ENCODE data around the gene PEMT.

GRCh38 chr17:17515934-17516930, 75.3 kb downstream of the PEMT start:
- TF ChIP-seq, protein P1, sequence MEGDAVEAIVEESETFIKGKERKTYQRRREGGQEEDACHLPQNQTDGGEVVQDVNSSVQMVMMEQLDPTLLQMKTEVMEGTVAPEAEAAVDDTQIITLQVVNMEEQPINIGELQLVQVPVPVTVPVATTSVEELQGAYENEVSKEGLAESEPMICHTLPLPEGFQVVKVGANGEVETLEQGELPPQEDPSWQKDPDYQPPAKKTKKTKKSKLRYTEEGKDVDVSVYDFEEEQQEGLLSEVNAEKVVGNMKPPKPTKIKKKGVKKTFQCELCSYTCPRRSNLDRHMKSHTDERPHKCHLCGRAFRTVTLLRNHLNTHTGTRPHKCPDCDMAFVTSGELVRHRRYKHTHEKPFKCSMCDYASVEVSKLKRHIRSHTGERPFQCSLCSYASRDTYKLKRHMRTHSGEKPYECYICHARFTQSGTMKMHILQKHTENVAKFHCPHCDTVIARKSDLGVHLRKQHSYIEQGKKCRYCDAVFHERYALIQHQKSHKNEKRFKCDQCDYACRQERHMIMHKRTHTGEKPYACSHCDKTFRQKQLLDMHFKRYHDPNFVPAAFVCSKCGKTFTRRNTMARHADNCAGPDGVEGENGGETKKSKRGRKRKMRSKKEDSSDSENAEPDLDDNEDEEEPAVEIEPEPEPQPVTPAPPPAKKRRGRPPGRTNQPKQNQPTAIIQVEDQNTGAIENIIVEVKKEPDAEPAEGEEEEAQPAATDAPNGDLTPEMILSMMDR (conservative IDR thresholded peaks at IDR 0.05; ENCODE audit: low read depth, low read length) = no peak
- no peak for TF ChIP-seq EZH2 (IDR thresholded peaks at IDR 0.05; ENCODE audit: borderline replicate concordance, low read depth, low read length, poor library complexity, severe bottlenecking)

Data from A673 (cell line).